DND-41 (cell line): Measurements from ENCODE around the gene PLOD2.

Source experiments
- EZH2 ChIP-seq: IDR thresholded peaks from 3 replicates; pipeline ENCODE4 v1.6.1; 2012; ENCODE audit warnings: borderline replicate concordance, low read depth, mild to moderate bottlenecking, moderate library complexity, low read length, inconsistent platforms; ENCODE audit not compliant: severe bottlenecking
- TF ChIP-seq, protein P1 (sequence below): IDR thresholded peaks from 2 replicates; pipeline ENCODE4 v1.5.1; 2012; ENCODE audit warnings: borderline replicate concordance, low read length, moderate library complexity, mild to moderate bottlenecking; ENCODE audit not compliant: poor library complexity, severe bottlenecking; ENCODE audit errors: extremely low read depth

DNA sequence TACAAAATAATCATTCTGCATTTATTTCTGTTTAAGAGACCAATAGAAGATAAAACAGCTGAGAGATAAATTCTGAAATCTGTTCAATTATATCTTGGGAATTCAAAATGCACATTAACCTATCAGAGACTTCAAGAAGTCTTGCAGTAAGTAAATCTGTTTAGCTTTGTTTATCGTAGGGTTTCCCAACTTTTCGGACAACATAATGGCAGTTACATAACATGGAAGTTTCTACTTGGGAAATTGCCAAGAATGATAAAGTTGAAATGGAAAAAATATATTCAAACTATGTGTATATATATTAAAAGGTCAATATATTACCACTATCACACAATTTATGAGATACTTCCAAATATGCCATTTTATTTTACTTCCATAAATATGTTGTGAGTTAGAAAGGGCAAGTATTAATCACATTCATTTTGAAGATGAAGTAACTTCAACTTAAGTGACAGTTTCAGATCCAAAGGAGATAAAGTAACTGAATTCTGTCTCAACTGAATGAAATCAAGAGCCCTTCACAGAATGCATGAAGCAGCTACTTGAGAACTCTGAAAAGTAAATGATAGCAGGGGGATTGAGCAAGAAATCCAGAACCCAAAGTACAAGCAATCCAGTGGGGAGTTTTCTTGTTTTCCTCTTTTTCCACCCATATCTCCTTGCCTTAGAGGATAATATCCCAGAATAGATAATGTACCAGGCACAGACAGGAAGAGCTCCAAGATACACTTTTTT is 108.8 kb downstream of the PLOD2 start:
- TF ChIP-seq, protein P1, sequence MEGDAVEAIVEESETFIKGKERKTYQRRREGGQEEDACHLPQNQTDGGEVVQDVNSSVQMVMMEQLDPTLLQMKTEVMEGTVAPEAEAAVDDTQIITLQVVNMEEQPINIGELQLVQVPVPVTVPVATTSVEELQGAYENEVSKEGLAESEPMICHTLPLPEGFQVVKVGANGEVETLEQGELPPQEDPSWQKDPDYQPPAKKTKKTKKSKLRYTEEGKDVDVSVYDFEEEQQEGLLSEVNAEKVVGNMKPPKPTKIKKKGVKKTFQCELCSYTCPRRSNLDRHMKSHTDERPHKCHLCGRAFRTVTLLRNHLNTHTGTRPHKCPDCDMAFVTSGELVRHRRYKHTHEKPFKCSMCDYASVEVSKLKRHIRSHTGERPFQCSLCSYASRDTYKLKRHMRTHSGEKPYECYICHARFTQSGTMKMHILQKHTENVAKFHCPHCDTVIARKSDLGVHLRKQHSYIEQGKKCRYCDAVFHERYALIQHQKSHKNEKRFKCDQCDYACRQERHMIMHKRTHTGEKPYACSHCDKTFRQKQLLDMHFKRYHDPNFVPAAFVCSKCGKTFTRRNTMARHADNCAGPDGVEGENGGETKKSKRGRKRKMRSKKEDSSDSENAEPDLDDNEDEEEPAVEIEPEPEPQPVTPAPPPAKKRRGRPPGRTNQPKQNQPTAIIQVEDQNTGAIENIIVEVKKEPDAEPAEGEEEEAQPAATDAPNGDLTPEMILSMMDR: no peak
- no peak for TF ChIP-seq EZH2
